Tibial nerve (tissue), 4 donors: ENCODE results near the gene FOXL1.

ENCODE experiments used
- EP300 ChIP-seq, 2 donors: sonication (generic); formaldehyde crosslinking; IDR thresholded peaks; one replicate each; pipeline ENCODE4 v1.6.1; 2017; ENCODE audit warnings: antibody characterized with exemption in 2 of 2, mild to moderate bottlenecking in 1 of 2
- TF ChIP-seq, protein P1 (sequence below), 5 experiments: fragments of 200-600 bp in 3 of 5; fragments of 450-650 bp in 2 of 5; sonication (generic) in 3 of 5; IDR thresholded peaks; one replicate each; pipeline ENCODE4 v1.5.1; 2016 to 2019; ENCODE audit warnings: antibody characterized with exemption in 5 of 5, mild to moderate bottlenecking in 3 of 5, moderate library complexity in 2 of 5

DNA sequence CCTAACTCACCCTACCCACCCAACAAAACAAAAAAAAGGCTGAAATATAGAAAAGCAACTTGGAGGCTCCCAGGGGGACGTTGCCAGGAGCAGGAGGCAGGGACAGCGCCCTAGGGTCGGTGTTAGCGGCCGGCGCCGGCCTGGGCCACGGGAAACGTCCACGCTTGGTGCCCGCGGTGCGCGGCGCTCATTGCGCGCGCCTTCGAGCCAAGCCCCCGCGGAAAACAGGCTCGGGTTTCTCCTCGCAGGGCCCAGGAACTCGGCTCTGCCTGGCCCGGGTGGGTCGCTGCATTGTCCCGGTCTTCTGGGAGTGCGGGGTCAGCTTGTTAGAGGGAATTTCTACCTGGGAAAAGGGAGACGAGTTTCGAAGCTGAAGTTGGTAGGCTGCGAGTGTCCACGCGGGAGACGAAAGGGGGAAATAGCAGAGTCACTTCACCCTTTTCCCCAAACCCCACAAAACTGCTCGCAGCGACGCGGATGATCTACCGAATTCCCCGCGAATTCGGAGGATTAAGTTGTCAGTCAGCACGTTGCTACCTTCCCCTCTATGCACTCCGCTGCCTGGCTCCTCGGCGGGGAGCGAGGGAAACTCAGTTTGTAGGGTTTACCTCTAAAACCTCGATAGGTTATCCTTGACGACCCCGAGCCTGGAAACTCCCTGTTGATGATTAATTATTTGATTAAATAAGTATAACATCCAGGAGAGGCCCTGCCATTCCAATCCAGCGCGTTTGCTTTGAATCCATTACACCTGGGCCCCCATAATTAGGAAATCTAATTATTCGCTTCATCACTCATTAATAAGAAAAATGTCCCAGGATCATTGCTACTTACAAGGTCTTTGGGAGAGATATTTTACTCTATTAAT lies 12.5 kb upstream of the FOXL1 start:
- no peak for TF ChIP-seq EP300 (IDR thresholded peaks at IDR 0.05)
- TF ChIP-seq, protein P1, sequence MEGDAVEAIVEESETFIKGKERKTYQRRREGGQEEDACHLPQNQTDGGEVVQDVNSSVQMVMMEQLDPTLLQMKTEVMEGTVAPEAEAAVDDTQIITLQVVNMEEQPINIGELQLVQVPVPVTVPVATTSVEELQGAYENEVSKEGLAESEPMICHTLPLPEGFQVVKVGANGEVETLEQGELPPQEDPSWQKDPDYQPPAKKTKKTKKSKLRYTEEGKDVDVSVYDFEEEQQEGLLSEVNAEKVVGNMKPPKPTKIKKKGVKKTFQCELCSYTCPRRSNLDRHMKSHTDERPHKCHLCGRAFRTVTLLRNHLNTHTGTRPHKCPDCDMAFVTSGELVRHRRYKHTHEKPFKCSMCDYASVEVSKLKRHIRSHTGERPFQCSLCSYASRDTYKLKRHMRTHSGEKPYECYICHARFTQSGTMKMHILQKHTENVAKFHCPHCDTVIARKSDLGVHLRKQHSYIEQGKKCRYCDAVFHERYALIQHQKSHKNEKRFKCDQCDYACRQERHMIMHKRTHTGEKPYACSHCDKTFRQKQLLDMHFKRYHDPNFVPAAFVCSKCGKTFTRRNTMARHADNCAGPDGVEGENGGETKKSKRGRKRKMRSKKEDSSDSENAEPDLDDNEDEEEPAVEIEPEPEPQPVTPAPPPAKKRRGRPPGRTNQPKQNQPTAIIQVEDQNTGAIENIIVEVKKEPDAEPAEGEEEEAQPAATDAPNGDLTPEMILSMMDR (IDR thresholded peaks at IDR 0.05) = no peak
